Measurements from ENCODE around the gene SNX3. TPM values are rescaled to one million over a fixed set of nuclear protein-coding genes. Genes with fewer than 3 reads are reported as not detected.

SNX3 gene
- total RNA-seq, 2 experiments from 2014 or later = 39.8 to 40.8 TPM

DNA sequence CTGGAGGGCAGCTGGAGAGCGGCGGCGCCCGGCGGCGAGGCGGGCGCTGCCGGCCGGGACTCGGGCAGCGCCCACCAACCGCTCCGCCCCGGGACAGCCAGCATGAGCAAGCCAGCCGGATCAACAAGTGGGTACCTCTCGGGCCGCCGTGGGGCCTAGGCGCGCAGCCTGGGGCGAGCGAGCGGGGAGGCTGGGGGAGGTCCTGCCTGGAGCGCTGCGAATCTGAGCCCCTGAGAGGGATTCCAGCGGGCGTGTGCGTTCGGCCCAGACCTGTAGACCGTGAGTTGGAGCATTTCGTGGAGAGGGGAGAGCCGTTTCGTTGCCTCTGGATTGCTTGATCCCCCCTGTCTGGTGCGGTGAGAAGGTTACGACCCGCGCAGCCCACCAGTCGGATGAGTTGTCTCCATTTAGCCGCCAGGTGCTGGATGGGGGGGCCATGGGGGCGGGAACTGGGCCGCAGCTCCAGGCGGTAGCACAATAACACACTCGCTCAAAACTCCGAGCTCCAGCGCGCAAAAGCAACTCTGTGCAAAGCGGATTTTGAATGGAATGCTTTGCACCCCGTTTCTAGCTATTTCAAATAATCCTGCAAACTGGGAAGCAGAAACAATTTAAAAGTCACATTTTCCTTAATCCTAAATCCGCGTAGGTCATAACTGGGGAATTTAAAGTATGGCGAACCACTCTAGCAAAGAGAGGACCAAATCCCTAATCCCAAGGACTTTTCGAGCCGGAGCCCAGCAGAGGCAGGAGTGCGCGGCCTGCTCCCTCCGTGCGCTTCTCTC is 94.0 kb downstream of the SNX3 start:
- H3K4me3 Mint-ChIP-seq = peak overlapping the region; percentile 60
- ATAC-seq (ENCODE audit: poor library complexity) (no peak), DNase-seq (no peak)
- H3K9me3 Mint-ChIP-seq = no peaks in the 10 kb centered on the region
- peaks cover 51% of the 10 kb centered on the region for H3K4me1 Mint-ChIP-seq (ENCODE audit: low read depth)
- Histone ChIP-seq H3K9me3 (ENCODE audit: control insufficient read depth in 1 of 2, insufficient read depth in 1 of 2, low read length in 2 of 2) (peaks cover 0 to 62% of the 10 kb centered on the region in 2 experiments), H3K4me1 (ENCODE audit: insufficient read depth, low read length) (peaks cover 61% of the 10 kb centered on the region), H3K27ac (ENCODE audit: low read depth in 1 of 2, low read length in 2 of 2) (no peak overlapping the region), H3K36me3 (ENCODE audit: insufficient read depth, low read length) (no peaks in the 10 kb centered on the region), H3K4me3 (ENCODE audit: low read length) (no peak overlapping the region), H3K27me3 (ENCODE audit: control insufficient read depth in 1 of 2, insufficient read depth in 2 of 2, low read length in 2 of 2) (peaks cover 89 to 100% of the 10 kb centered on the region in 2 experiments)
- TF ChIP-seq CTCF (IDR thresholded peaks at IDR 0.05) = no peak
- H3K36me3 Mint-ChIP-seq (ENCODE audit: low read depth) = no peaks in the 10 kb centered on the region
- intact Hi-C loops (cut with DNase I, micrococcal nuclease) = no loop called here
- POLR2A ChIA-PET = no interaction called here
- CTCF ChIA-PET = no interaction called here
- peaks cover 94% of the 10 kb centered on the region for H3K27me3 Mint-ChIP-seq
- H3K27ac Mint-ChIP-seq = no peak overlapping the region

- Mint-ChIP-seq H3K36me3 (ENCODE audit: low read depth) (no peaks in the 10 kb centered on the region), H3K9me3 (no peaks in the 10 kb centered on the region), H3K4me1 (ENCODE audit: low read depth) (peaks cover 47% of the 10 kb centered on the region), H3K27ac (no peak within 1 kb of the TSS), H3K27me3 (peaks cover 94% of the 10 kb centered on the region), H3K4me3 (peak within 1 kb of the TSS; percentile 30)
- ChIA-PET POLR2A (no interaction called here), CTCF (no interaction called here)
- Histone ChIP-seq H3K27ac (ENCODE audit: low read depth in 1 of 2, low read length in 2 of 2) (no peak within 1 kb of the TSS), H3K4me1 (ENCODE audit: insufficient read depth, low read length) (peaks cover 60% of the 10 kb centered on the region), H3K9me3 (ENCODE audit: control insufficient read depth in 1 of 2, insufficient read depth in 1 of 2, low read length in 2 of 2) (peaks cover 0 to 56% of the 10 kb centered on the region in 2 experiments), H3K27me3 (ENCODE audit: control insufficient read depth in 1 of 2, insufficient read depth in 2 of 2, low read length in 2 of 2) (peaks cover 89 to 100% of the 10 kb centered on the region in 2 experiments), H3K4me3 (ENCODE audit: low read length) (no peak within 1 kb of the TSS), H3K36me3 (ENCODE audit: insufficient read depth, low read length) (no peaks in the 10 kb centered on the region)
- intact Hi-C loops (cut with DNase I, micrococcal nuclease) = no loop called here
- TF ChIP-seq CTCF (IDR thresholded peaks at IDR 0.05) = no peak
- no peak for ATAC-seq (ENCODE audit: poor library complexity)
- DNase-seq = no peak
These were observed 94.9 kb downstream of the SNX3 start, which contains the start of gene NR2E1 for GRCh38 chr6:108165714-108166663. TSS of gene NR2E1 (plus strand) at chr6:108166022. CDS start at chr6:108166766, 744 bp downstream.

DNA sequence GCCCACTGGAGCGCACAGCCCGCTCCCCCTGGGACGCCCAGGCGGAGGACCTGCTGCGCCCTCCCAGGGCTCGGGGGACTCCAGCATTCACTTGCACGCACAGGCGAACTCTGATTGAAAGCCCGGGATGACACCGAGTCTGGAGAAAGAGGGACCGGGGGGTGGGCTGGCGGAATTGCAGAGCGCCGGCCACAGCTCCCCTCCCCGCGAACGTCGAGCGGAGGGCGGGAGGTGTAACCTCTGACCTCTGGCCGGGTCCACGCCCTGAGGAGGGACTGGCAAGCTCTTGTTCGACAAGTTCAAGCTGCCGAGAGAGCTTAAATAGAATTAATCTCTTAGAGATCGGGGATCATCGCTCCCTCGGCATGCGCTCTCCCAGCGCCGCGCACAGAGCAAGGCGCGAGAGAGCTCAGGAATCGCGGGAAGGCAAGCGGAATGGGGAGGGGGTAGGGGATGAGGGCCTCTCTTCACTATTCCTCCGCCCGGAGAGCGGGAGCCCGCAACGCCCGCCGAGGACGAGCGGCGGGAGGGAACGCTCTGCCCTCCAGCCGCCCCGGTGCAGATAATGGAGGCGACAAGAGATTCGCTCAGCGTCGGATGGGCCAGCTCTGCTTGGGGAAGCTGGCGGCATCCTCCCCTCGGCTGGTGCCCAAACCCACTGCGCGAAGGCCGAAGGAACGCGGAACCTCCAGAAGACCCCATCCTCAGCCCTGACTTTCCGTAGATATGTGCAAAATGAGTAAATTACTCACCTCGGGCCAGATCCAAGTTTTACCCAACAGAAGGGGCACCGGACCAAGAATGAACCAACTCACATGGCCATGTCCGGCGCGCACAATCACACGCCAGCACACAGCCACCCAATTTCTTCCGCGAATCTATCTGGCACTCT is 95.8 kb downstream of the SNX3 start:
- Mint-ChIP-seq H3K27ac (no peak overlapping the region), H3K36me3 (ENCODE audit: low read depth) (no peaks in the 10 kb centered on the region), H3K4me3 (peak overlapping the region; percentile 30), H3K4me1 (ENCODE audit: low read depth) (peaks cover 38% of the 10 kb centered on the region), H3K9me3 (no peaks in the 10 kb centered on the region), H3K27me3 (peaks cover 94% of the 10 kb centered on the region)
- no peak for ATAC-seq (ENCODE audit: poor library complexity)
- H3K4me1 ChIP-seq (ENCODE audit: insufficient read depth, low read length) = peaks cover 50% of the 10 kb centered on the region
- no peak overlapping the region for H3K4me3 ChIP-seq (ENCODE audit: low read length)
- no peak for TF ChIP-seq CTCF (IDR thresholded peaks at IDR 0.05)
- H3K9me3 ChIP-seq (ENCODE audit: control insufficient read depth in 1 of 2, insufficient read depth in 1 of 2, low read length in 2 of 2) = peaks cover 0 to 49% of the 10 kb centered on the region in 2 experiments
- intact Hi-C loops (cut with DNase I, micrococcal nuclease) = loop anchor here in 1 of 2 experiments (5.0 kb wide), 1 partner anchor 43 kb away; no protein-coding TSS in a partner anchor
- ChIA-PET POLR2A (no interaction called here), CTCF (no interaction called here)
- H3K36me3 ChIP-seq (ENCODE audit: insufficient read depth, low read length) = no peaks in the 10 kb centered on the region
- no peak for DNase-seq
- H3K27ac ChIP-seq (ENCODE audit: low read depth in 1 of 2, low read length in 2 of 2) = no peak overlapping the region
- peaks cover 84 to 100% of the 10 kb centered on the region in 2 experiments for H3K27me3 ChIP-seq (ENCODE audit: control insufficient read depth in 1 of 2, insufficient read depth in 2 of 2, low read length in 2 of 2)
